NB4 (cell line): Measurements from ENCODE around the gene WFS1.
A peak's percentile ranks its signal among the peaks of the same experiment; 100 is the strongest.

ENCODE experiments used
- DNase-seq: peaks from one replicate; pipeline ENCODE4 v3.0.0; 2010; ENCODE audit warnings: low read depth
- H3K4me3 ChIP-seq: one replicate; pipeline ENCODE4 v1.5.1; 2011; ENCODE audit warnings: mild to moderate bottlenecking, low read depth, low read length, moderate library complexity
- MAX ChIP-seq: IDR thresholded peaks from 2 replicates; pipeline ENCODE4 v1.6.1; 2011; ENCODE audit warnings: low read depth, low read length
- MYC ChIP-seq: IDR thresholded peaks from 2 replicates; pipeline ENCODE4 v1.6.1; 2011; ENCODE audit warnings: low read depth, low read length
- POLR2A ChIP-seq: IDR thresholded peaks from 2 replicates; pipeline ENCODE4 v1.6.1; 2011; ENCODE audit warnings: mild to moderate bottlenecking; ENCODE audit not compliant: insufficient read length; ENCODE audit errors: extremely low read depth
- TF ChIP-seq, protein P1 (sequence below): IDR thresholded peaks from one replicate; pipeline ENCODE4 v1.5.1; 2012; ENCODE audit warnings: low read depth, low read length

The WFS1 gene

DNA sequence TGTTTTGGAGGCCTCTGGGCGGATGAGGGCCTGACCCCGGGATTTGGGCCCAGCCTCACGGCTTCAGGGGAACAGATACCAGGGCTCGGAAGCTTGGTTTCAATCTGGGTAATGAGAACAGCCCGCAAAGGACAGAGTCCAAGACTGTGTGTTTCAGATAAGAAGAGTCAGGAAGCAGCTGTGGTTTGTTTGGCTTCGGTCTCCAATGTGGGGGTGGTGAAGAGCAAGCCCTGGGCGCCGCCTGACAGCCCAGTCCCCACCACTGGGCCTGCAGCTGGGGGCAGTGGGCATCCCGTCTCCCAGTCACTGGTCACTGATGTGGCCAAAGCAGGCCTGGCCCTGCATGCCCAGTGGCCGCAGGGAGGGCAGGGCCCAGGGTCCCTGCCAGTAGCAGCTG is 9.1 kb downstream of the WFS1 start:
- H3K4me3 ChIP-seq, result no peak overlapping the region
- DNase-seq, result peak; percentile 64
- TF ChIP-seq MYC (no peak; the same call in 1 of the 2 replicates), MAX (no peak), POLR2A (no peak)
- TF ChIP-seq, protein P1, sequence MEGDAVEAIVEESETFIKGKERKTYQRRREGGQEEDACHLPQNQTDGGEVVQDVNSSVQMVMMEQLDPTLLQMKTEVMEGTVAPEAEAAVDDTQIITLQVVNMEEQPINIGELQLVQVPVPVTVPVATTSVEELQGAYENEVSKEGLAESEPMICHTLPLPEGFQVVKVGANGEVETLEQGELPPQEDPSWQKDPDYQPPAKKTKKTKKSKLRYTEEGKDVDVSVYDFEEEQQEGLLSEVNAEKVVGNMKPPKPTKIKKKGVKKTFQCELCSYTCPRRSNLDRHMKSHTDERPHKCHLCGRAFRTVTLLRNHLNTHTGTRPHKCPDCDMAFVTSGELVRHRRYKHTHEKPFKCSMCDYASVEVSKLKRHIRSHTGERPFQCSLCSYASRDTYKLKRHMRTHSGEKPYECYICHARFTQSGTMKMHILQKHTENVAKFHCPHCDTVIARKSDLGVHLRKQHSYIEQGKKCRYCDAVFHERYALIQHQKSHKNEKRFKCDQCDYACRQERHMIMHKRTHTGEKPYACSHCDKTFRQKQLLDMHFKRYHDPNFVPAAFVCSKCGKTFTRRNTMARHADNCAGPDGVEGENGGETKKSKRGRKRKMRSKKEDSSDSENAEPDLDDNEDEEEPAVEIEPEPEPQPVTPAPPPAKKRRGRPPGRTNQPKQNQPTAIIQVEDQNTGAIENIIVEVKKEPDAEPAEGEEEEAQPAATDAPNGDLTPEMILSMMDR, result no peak

- TF ChIP-seq, protein P1, result no peak
- TF ChIP-seq MAX (no peak), POLR2A (no peak)
- no peak overlapping the region for H3K4me3 ChIP-seq
- DNase-seq, result no peak
These were observed 10.1 kb downstream of the WFS1 start for GRCh38 chr4:6279582-6280289.

DNA sequence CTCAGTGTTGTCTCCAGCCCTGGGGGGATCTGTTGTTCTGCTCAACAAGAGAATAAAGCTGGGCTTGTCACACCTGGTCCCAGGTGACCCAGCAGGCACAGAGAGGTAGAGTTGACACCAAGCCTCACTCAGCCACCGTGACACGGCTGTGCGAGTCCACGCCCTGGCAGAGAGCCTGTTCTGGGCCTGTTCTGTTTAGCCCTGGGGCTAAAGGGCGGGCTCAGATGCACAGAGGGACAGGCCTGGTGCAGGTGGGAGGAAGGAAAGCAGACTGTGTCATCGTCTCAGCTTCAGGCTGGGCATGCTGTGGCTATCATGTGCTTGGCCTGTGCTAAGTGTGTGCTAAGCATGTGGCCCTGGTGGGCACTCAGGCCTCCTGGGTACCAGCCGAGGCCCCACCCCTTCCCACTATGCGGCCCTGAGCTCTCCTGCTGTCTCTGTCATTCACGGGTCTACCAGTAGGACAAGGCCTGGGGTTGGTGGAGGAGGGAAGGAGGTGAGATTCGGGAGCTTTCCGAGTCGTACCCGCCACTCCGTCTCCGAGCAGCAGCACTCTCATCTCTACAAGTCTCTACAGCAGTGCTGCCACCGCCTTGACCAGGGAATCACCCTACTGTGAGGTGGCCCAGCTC is 10.8 kb downstream of the WFS1 start:
- TF ChIP-seq, protein P1, result no peak
- TF ChIP-seq MAX, result no peak
- TF ChIP-seq MYC, result no peak
- TF ChIP-seq POLR2A, result no peak
- no peak for DNase-seq
- no peak overlapping the region for H3K4me3 ChIP-seq

- H3K4me3 ChIP-seq, result no peak overlapping the region
- TF ChIP-seq POLR2A (no peak), MYC (no peak), MAX (no peak)
- TF ChIP-seq, protein P1, result no peak
- peak; percentile 35 for DNase-seq
These were observed 12.0 kb downstream of the WFS1 start for GRCh38 chr4:6281436-6282313.

DNA sequence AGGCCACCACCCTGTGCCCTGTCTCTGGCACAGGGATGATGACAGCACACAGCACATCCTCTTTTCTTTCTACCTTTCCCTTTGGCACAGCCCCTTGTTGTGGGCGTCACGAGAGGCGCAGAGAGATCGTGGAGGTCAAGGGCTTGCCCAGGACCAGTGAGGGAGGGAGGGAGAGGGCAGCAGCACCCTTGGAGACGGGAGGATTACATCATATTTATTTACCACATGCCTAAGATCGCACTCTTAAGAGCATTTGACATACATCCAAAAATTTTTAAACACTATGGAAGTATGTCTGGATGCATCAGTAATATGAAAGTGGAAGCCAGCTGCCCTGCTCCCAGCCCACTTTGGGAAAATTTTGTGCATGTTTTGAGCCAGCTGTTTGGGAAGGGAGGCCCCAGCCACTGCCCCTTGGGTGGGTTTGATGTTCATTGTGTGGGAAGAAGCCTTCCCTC is 12.7 kb downstream of the WFS1 start:
- H3K4me3 ChIP-seq, result no peak overlapping the region
- no peak for DNase-seq
- TF ChIP-seq POLR2A (no peak), MYC (no peak), MAX (no peak)
- TF ChIP-seq, protein P1, result no peak
